H1 (cell line): ENCODE measurements around the gene TBCEL. TPM values are rescaled to one million over a fixed set of nuclear protein-coding genes. Genes with fewer than 3 reads are reported as not detected.
"Not testable (repeated sequence)": the region's sequence is repeated elsewhere in the genome, so short reads cannot be mapped to it uniquely, and the experiment has no call there.

Experiments used
- CTCF ChIA-PET: fragments of 300-600 bp; sonication (Branson Sonifier 250); formaldehyde crosslinking; loops from one replicate; lab custom pipeline; 2021; ENCODE audit not compliant: partially characterized antibody; lab: Charles Lee
- POLR2A ChIA-PET: fragments of 300-600 bp; sonication (Branson Sonifier 250); formaldehyde crosslinking; loops from one replicate; lab custom pipeline; 2021; ENCODE audit warnings: inconsistent platforms; ENCODE audit not compliant: partially characterized antibody; lab: Charles Lee
- DNase-seq, 2 experiments: peaks; one replicate each; pipeline versions ENCODE4 v3.0.0 to v3.0.0-alpha.2; 2010 to 2022; ENCODE audit warnings: low spot score in 2 of 2, low read depth in 1 of 2, mixed read lengths in 1 of 2
- FAIRE-seq: peaks from 2 replicates; lab custom pipeline; 2011; peaks lifted over from hg19 to GRCh38; lab: Jason Lieb, UNC
- H2AFZ ChIP-seq: 2 replicates; pipeline ENCODE4 v1.8.1; 2012; ENCODE audit warnings: low read length, inconsistent platforms
- H2AK5ac ChIP-seq: 2 replicates; pipeline ENCODE4 v1.6.1; 2013; ENCODE audit warnings: low read depth, low read length
- H2BK120ac ChIP-seq: replicated peaks from 2 replicates; pipeline ENCODE3; 2013; ENCODE audit warnings: low read depth, low read length, inconsistent platforms
- H2BK12ac ChIP-seq: 2 replicates; pipeline ENCODE4 v1.6.1; 2013; ENCODE audit warnings: low read depth, low read length
- H2BK15ac ChIP-seq: 2 replicates; pipeline ENCODE4 v1.6.1; 2013; ENCODE audit warnings: low read length
- H2BK20ac ChIP-seq: 2 replicates; pipeline ENCODE4 v1.6.1; 2013; ENCODE audit warnings: low read length
- H2BK5ac ChIP-seq: 2 replicates; pipeline ENCODE4 v1.6.1; 2013; ENCODE audit warnings: low read depth, low read length
- H3K14ac ChIP-seq: 2 replicates; pipeline ENCODE4 v1.6.1; 2013; ENCODE audit warnings: inconsistent platforms; ENCODE audit not compliant: insufficient read length
- H3K18ac ChIP-seq: 2 replicates; pipeline ENCODE4 v1.6.1; 2013; ENCODE audit warnings: low read length; ENCODE audit errors: extremely low read depth
- H3K23ac ChIP-seq: 2 replicates; pipeline ENCODE4 v1.6.1; 2013; ENCODE audit warnings: inconsistent platforms; ENCODE audit not compliant: insufficient read length
- H3K23me2 ChIP-seq: 2 replicates; pipeline ENCODE4 v1.6.1; 2013; ENCODE audit warnings: low read depth, low read length
- H3K27ac ChIP-seq: 2 replicates; pipeline ENCODE4 v1.6.1; 2011; ENCODE audit warnings: low read depth, low read length, inconsistent platforms
- H3K27me3 ChIP-seq, 4 experiments: replicated peaks in 1 of 4; 1 replicate in 1 of 4; 2 replicates in 3 of 4; pipeline versions ENCODE4 v1.6.1 to v1.8.1; 2011 to 2013; ENCODE audit warnings: low read length in 3 of 4, mild to moderate bottlenecking in 3 of 4, inconsistent platforms in 2 of 4, mixed read lengths in 2 of 4, moderate library complexity in 1 of 4; ENCODE audit not compliant: control insufficient read depth in 3 of 4, insufficient read depth in 3 of 4; ENCODE audit errors: extremely low read depth in 1 of 4
- H3K36me3 ChIP-seq, 4 experiments: 2 replicates each; pipeline versions ENCODE4 v1.6.1 to v1.8.1; 2011 to 2013; ENCODE audit warnings: mild to moderate bottlenecking in 4 of 4, low read length in 3 of 4, moderate library complexity in 2 of 4, control low read depth in 1 of 4, inconsistent platforms in 1 of 4; ENCODE audit not compliant: insufficient read depth in 4 of 4, control insufficient read depth in 2 of 4
- H3K4ac ChIP-seq: replicated peaks from 2 replicates; pipeline ENCODE3; 2013; ENCODE audit warnings: low read length, low read depth, mixed read lengths, inconsistent platforms; ENCODE audit not compliant: insufficient read length
- H3K4me1 ChIP-seq, 4 experiments: replicated peaks in 1 of 4; 1 replicate in 1 of 4; 2 replicates in 3 of 4; pipeline versions ENCODE4 v1.6.1 to v1.8.1; 2011 to 2013; ENCODE audit warnings: low read length in 3 of 4, inconsistent platforms in 2 of 4, mixed read lengths in 1 of 4; ENCODE audit not compliant: insufficient read depth in 4 of 4, control insufficient read depth in 3 of 4
- H3K4me2 ChIP-seq, 2 experiments: 2 replicates each; pipeline versions ENCODE4 v1.6.1 to v1.8.1; 2011 to 2013; ENCODE audit warnings: low read depth in 2 of 2, low read length in 2 of 2, control low read depth in 1 of 2, inconsistent platforms in 1 of 2, mild to moderate bottlenecking in 1 of 2; ENCODE audit not compliant: insufficient read depth in 1 of 2
- H3K4me3 ChIP-seq, 4 experiments: fragments of 200-600, 300-600 bp in 1 of 4; sonication (generic), shearing (Covaris generic), sonication (Bioruptor Twin) in 1 of 4; 2 replicates each; pipeline versions ENCODE4 v1.5.1 to v1.8.1; 2011 to 2016; ENCODE audit warnings: low read length in 4 of 4, low read depth in 3 of 4, control low read depth in 2 of 4, inconsistent platforms in 2 of 4, mild to moderate bottlenecking in 2 of 4, mixed read lengths in 1 of 4, moderate library complexity in 1 of 4; ENCODE audit not compliant: insufficient read depth in 2 of 4; ENCODE audit errors: extremely low read depth in 1 of 4
- H3K56ac ChIP-seq: replicated peaks from 2 replicates; pipeline ENCODE3; 2013; ENCODE audit warnings: low read depth, mild to moderate bottlenecking, mixed read lengths, low read length, inconsistent platforms; ENCODE audit not compliant: insufficient read length
- H3K79me1 ChIP-seq: 2 replicates; pipeline ENCODE4 v1.6.1; 2013; ENCODE audit warnings: low read depth, low read length, control low read depth
- H3K79me2 ChIP-seq, 2 experiments: 2 replicates each; pipeline versions ENCODE4 v1.6.1 to v1.8.1; 2012 to 2013; ENCODE audit warnings: low read length in 2 of 2, mild to moderate bottlenecking in 2 of 2, inconsistent platforms in 1 of 2; ENCODE audit not compliant: insufficient read depth in 2 of 2, control insufficient read depth in 1 of 2
- H3K9ac ChIP-seq, 4 experiments: replicated peaks in 1 of 4; 1 replicate in 1 of 4; 2 replicates in 3 of 4; pipeline versions ENCODE4 v1.6.1 to v1.8.1; 2011 to 2013; ENCODE audit warnings: low read depth in 3 of 4, low read length in 3 of 4, control low read depth in 2 of 4, mild to moderate bottlenecking in 2 of 4, moderate library complexity in 2 of 4, inconsistent platforms in 1 of 4; ENCODE audit errors: extremely low read depth in 1 of 4
- H3K9me3 ChIP-seq, 2 experiments: 2 replicates each; pipeline versions ENCODE4 v1.6.1 to v1.8.1; 2012 to 2013; ENCODE audit warnings: mild to moderate bottlenecking in 2 of 2, moderate library complexity in 2 of 2, control low read depth in 1 of 2, inconsistent platforms in 1 of 2, low read depth in 1 of 2, low read length in 1 of 2, mixed read lengths in 1 of 2; ENCODE audit not compliant: insufficient read depth in 2 of 2
- H4K20me1 ChIP-seq, 2 experiments: replicated peaks in 1 of 2; 2 replicates each; pipeline versions ENCODE3 to v1.8.1; 2011 to 2013; ENCODE audit warnings: inconsistent platforms in 2 of 2, low read length in 2 of 2, mild to moderate bottlenecking in 1 of 2; ENCODE audit not compliant: insufficient read depth in 2 of 2, control insufficient read depth in 1 of 2
- H4K5ac ChIP-seq: 2 replicates; pipeline ENCODE4 v1.6.1; 2013; ENCODE audit warnings: low read length, low read depth, mixed read lengths, inconsistent platforms; ENCODE audit not compliant: insufficient read length
- H4K8ac ChIP-seq: 2 replicates; pipeline ENCODE4 v1.8.0; 2013; ENCODE audit warnings: mild to moderate bottlenecking, moderate library complexity, low read length, inconsistent platforms; ENCODE audit not compliant: insufficient read depth; ENCODE audit errors: extremely low read depth
- H4K91ac ChIP-seq: replicated peaks from 2 replicates; pipeline ENCODE3; 2013; ENCODE audit warnings: low read length, mixed read lengths, inconsistent platforms; ENCODE audit not compliant: insufficient read length
- WGBS, 2 experiments: shearing (Covaris generic) in 1 of 2; methylation state at CpG; one replicate each; pipeline versions ENCODE4 v1.1.6 to v1.1.7; 2013 to 2015; ENCODE audit warnings: low lambda C conversion rate in 2 of 2, mixed read lengths in 2 of 2, inconsistent platforms in 1 of 2, low coverage in 1 of 2, missing lambda C conversion rate in 1 of 2; ENCODE audit not compliant: insufficient replicate concordance in 2 of 2, insufficient coverage in 1 of 2, insufficient read length in 1 of 2; ENCODE audit errors: extremely low coverage in 1 of 2, missing lambda C conversion rate in 1 of 2; 5-methylcytosine and 5-hydroxymethylcytosine counted together
- polyA plus RNA-seq, 7 experiments: library from polyadenylated mRNA; depleted of rRNA in 3 of 7; stranded (reverse) in 5 of 7; unstranded in 2 of 7; fragments of >200 nt in 5 of 7; fragments of 200-250 nt in 2 of 7; gene quantifications; 1 replicate in 5 of 7; 2 replicates in 1 of 7; 4 replicates in 1 of 7; pipeline versions ENCODE4 v1.2.1 to v1.2.3, GENCODE V29; 2011 to 2013; ENCODE audit warnings: missing spikeins in 2 of 7, mixed read lengths in 2 of 7
- total RNA-seq: library from RNA; stranded (reverse); fragmentation: NEBNext Ultra II Directional; extraction: Animal tissue kit (Norgen Biotek cat#: 25700); gene quantifications from 2 replicates; pipeline ENCODE4 v1.2.1, GENCODE V29; 2021

The TBCEL gene
- total and polyA plus RNA-seq, 2 of the 8 experiments (the other 6 are each of a cell fraction or from before 2014, with no cell fraction given), result 3.9 to 16.0 TPM

DNA sequence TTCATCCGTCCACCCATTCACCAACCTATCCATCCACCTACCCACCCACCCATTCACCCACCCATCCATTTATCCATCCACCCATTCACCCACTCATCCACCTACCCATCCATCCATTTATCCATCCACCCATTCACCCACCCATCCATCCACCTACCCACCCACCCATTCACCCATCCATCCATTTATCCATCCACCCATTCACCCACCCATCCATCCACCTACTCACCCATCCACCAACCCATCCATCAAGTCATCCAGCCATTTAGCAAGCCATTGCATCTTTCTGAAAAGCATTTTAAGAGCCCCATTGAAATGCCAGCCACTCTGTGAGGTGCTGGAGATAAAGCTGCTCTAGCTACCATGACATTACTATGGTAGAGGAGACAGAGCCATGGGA is 91.1 kb downstream of the TBCEL start:
- not testable (repeated sequence) for FAIRE-seq, H2BK120ac ChIP-seq

More for the DNA sequence above, 91.1 kb downstream of the TBCEL start:
- H3K4me1 ChIP-seq, H3K14ac ChIP-seq, H3K56ac ChIP-seq, H4K20me1 ChIP-seq, H3K79me1 ChIP-seq, H3K27me3 ChIP-seq, H3K4me2 ChIP-seq, H2BK20ac ChIP-seq, H2AK5ac ChIP-seq, H4K8ac ChIP-seq, H2BK12ac ChIP-seq, H3K4me3 ChIP-seq, H3K9me3 ChIP-seq, H3K27ac ChIP-seq, H3K4ac ChIP-seq, H2BK5ac ChIP-seq, H3K9ac ChIP-seq, DNase-seq, H3K23ac ChIP-seq, H3K79me2 ChIP-seq, H3K23me2 ChIP-seq, H4K5ac ChIP-seq, H3K36me3 ChIP-seq, H2BK15ac ChIP-seq, H4K91ac ChIP-seq, H3K18ac ChIP-seq, H2AFZ ChIP-seq: not testable (repeated sequence)
- no CpG with 5 or more reads among the region's 1 CpG for WGBS, 2 experiments
- ChIA-PET POLR2A (interaction anchor here (1.1 kb wide), 1 partner anchor 29 kb away, joined by 3 read pairs; no protein-coding TSS in a partner anchor), CTCF (interaction anchor here (1.5 to 2.1 kb wide), 2 partner anchors 18 to 38 kb away, joined by 8 to 9 read pairs; no protein-coding TSS in a partner anchor)
